H1 (cell line): ENCODE results near the gene ANKRD12. TPM values are rescaled to one million over a fixed set of nuclear protein-coding genes. Genes with fewer than 3 reads are reported as not detected.

Experiments used
- CTBP2 ChIP-seq: IDR thresholded peaks from 2 replicates; pipeline ENCODE4 v1.7.0; 2011; ENCODE audit warnings: borderline replicate concordance, mild to moderate bottlenecking, moderate library complexity, mixed read lengths, low read length; ENCODE audit not compliant: insufficient read depth, insufficient read length
- polyA plus RNA-seq, 7 experiments: library from polyadenylated mRNA; depleted of rRNA in 3 of 7; stranded (reverse) in 5 of 7; unstranded in 2 of 7; fragments of >200 nt in 5 of 7; fragments of 200-250 nt in 2 of 7; gene quantifications; 1 replicate in 5 of 7; 2 replicates in 1 of 7; 4 replicates in 1 of 7; pipeline versions ENCODE4 v1.2.1 to v1.2.3, GENCODE V29; 2011 to 2013; ENCODE audit warnings: missing spikeins in 2 of 7, mixed read lengths in 2 of 7
- total RNA-seq: library from RNA; stranded (reverse); fragmentation: NEBNext Ultra II Directional; extraction: Animal tissue kit (Norgen Biotek cat#: 25700); gene quantifications from 2 replicates; pipeline ENCODE4 v1.2.1, GENCODE V29; 2021

Gene ANKRD12
- total and polyA plus RNA-seq, 2 of the 8 experiments (the other 6 are each of a cell fraction or from before 2014, with no cell fraction given), result 2.6 to 37.9 TPM

DNA sequence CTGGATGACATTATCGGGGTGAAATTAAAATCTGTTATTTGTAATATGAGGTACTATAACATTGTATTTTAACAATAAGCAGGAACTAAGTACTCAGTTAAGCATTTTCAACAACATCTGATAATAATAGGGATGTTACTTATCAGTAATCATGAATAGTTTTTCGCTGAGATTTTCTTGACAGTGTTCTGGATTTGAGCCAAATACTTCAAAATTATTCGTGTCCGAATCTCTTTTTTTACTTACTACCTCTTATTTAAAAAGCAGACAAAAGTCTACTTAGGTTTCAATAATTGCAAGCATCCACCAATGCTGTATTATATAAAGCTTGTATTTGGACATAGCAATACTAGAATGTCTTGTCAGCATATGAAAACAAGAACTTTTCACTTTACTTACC lies 6.4 kb upstream of the ANKRD12 start (continued):
- TF ChIP-seq CTBP2, result no peak
